Activated naive CD4-positive, alpha-beta T cell treated with anti-CD3 and anti-CD28 coated beads, Interleukin-2, amount 10 ng/mL, durations not matched to agents 7 days and 5 days (primary cell): Measurements from ENCODE around the gene CARS1.
"Not testable (repeated sequence)": the region's sequence is repeated elsewhere in the genome, so short reads cannot be mapped to it uniquely, and the experiment has no call there.

Experiments
- CTCF ChIA-PET: fragments of 350-600 bp; sonication (Branson Sonifier 250); formaldehyde crosslinking; loops from one replicate; lab custom pipeline; 2021; ENCODE audit warnings: antibody characterized with exemption; lab: Charles Lee
- DNase-seq: peaks from one replicate; pipeline ENCODE4 v3.0.0-alpha.2; 2020
- H3K27ac Mint-ChIP-seq: one replicate; pipeline ENCODE4 v1.8.0; 2021; ENCODE audit warnings: mild to moderate bottlenecking, moderate library complexity, mixed read lengths
- H3K27me3 Mint-ChIP-seq: one replicate; pipeline ENCODE4 v1.8.0; 2021; ENCODE audit warnings: mild to moderate bottlenecking, mixed read lengths
- H3K36me3 Mint-ChIP-seq: one replicate; pipeline ENCODE4 v1.8.0; 2021; ENCODE audit warnings: mixed read lengths
- H3K4me1 Mint-ChIP-seq: one replicate; pipeline ENCODE4 v1.8.0; 2021; ENCODE audit warnings: mixed read lengths
- H3K4me3 Mint-ChIP-seq: one replicate; pipeline ENCODE4 v1.8.0; 2021; ENCODE audit warnings: mild to moderate bottlenecking, moderate library complexity, mixed read lengths
- H3K9me3 Mint-ChIP-seq: one replicate; pipeline ENCODE4 v1.8.0; 2021; ENCODE audit warnings: mixed read lengths

Gene CARS1

GRCh38 chr11:3085052-3085451 lies 27.8 kb upstream of the CARS1 start:
- Mint-ChIP-seq H3K4me1 (no peaks in the 10 kb centered on the region), H3K27ac (no peak overlapping the region), H3K27me3 (peaks cover 17% of the 10 kb centered on the region), H3K4me3 (no peak overlapping the region), H3K9me3 (no peaks in the 10 kb centered on the region), H3K36me3 (no peaks in the 10 kb centered on the region)
- CTCF ChIA-PET = no interaction called here
- no peak for DNase-seq

- Mint-ChIP-seq H3K27ac (no peak overlapping the region), H3K4me1 (no peaks in the 10 kb centered on the region)
- CTCF ChIA-PET = interaction anchor here (1.8 kb wide), 1 partner anchor 8 kb away, joined by 4 read pairs; no protein-coding TSS in a partner anchor
Observed at GRCh38 chr11:3083321-3083720, 26.1 kb upstream of the CARS1 start.

GRCh38 chr11:3081386-3081751 lies 24.1 kb upstream of the CARS1 start:
- DNase-seq = no peak
- no peaks in the 10 kb centered on the region for H3K36me3 Mint-ChIP-seq
- H3K4me1 Mint-ChIP-seq = no peaks in the 10 kb centered on the region
- H3K27me3 Mint-ChIP-seq = peaks cover 48% of the 10 kb centered on the region
- no peak overlapping the region for H3K27ac Mint-ChIP-seq
- no peak overlapping the region for H3K4me3 Mint-ChIP-seq
- CTCF ChIA-PET = interaction anchor here (1.8 kb wide), 1 partner anchor 10 kb away, joined by 4 read pairs; no protein-coding TSS in a partner anchor
- no peaks in the 10 kb centered on the region for H3K9me3 Mint-ChIP-seq

More at GRCh38 chr11:3083321-3083720, 26.1 kb upstream of the CARS1 start:
- H3K4me3 Mint-ChIP-seq = no peak overlapping the region
- DNase-seq = no peak
- H3K27me3 Mint-ChIP-seq = peaks cover 32% of the 10 kb centered on the region
- H3K36me3 Mint-ChIP-seq = no peaks in the 10 kb centered on the region
- no peaks in the 10 kb centered on the region for H3K9me3 Mint-ChIP-seq

- CTCF ChIA-PET = no interaction called here
- DNase-seq = no peak
- H3K9me3 Mint-ChIP-seq = no peaks in the 10 kb centered on the region
- no peaks in the 10 kb centered on the region for H3K36me3 Mint-ChIP-seq
- H3K4me3 Mint-ChIP-seq = no peak overlapping the region
- peaks cover 48% of the 10 kb centered on the region for H3K27me3 Mint-ChIP-seq
- no peak overlapping the region for H3K27ac Mint-ChIP-seq
- H3K4me1 Mint-ChIP-seq = no peaks in the 10 kb centered on the region
Observed at GRCh38 chr11:3080733-3081385, 23.6 kb upstream of the CARS1 start.

- H3K9me3 Mint-ChIP-seq = no peaks in the 10 kb centered on the region
- H3K36me3 Mint-ChIP-seq = no peaks in the 10 kb centered on the region
- no peaks in the 10 kb centered on the region for H3K4me1 Mint-ChIP-seq
- CTCF ChIA-PET = no interaction called here
- no peak overlapping the region for H3K4me3 Mint-ChIP-seq
- DNase-seq = no peak
- peaks cover 52% of the 10 kb centered on the region for H3K27me3 Mint-ChIP-seq
- H3K27ac Mint-ChIP-seq = no peak overlapping the region
Observed at GRCh38 chr11:3080104-3080503, 22.9 kb upstream of the CARS1 start.

GRCh38 chr11:3077846-3078440 lies 20.7 kb upstream of the CARS1 start:
- CTCF ChIA-PET = interaction anchor here (2.3 kb wide), 1 partner anchor 14 kb away, joined by 5 read pairs; no protein-coding TSS in a partner anchor
- no peaks in the 10 kb centered on the region for H3K4me1 Mint-ChIP-seq
- peaks cover 51% of the 10 kb centered on the region for H3K27me3 Mint-ChIP-seq
- DNase-seq = no peak
- H3K9me3 Mint-ChIP-seq = no peaks in the 10 kb centered on the region
- H3K4me3 Mint-ChIP-seq = no peak overlapping the region
- no peak overlapping the region for H3K27ac Mint-ChIP-seq
- H3K36me3 Mint-ChIP-seq = no peaks in the 10 kb centered on the region

- Mint-ChIP-seq H3K36me3 (no peaks in the 10 kb centered on the region), H3K4me1 (no peaks in the 10 kb centered on the region), H3K27me3 (peaks cover 51% of the 10 kb centered on the region), H3K27ac (no peak overlapping the region), H3K4me3 (no peak overlapping the region), H3K9me3 (no peaks in the 10 kb centered on the region)
- no peak for DNase-seq
- CTCF ChIA-PET = interaction anchor here (2.3 kb wide), 1 partner anchor 14 kb away, joined by 5 read pairs; no protein-coding TSS in a partner anchor
Observed at GRCh38 chr11:3077189-3077836, 20.1 kb upstream of the CARS1 start.

GRCh38 chr11:3074912-3075589 lies 17.8 kb upstream of the CARS1 start:
- no peaks in the 10 kb centered on the region for H3K9me3 Mint-ChIP-seq
- H3K27ac Mint-ChIP-seq = no peak overlapping the region
- CTCF ChIA-PET = no interaction called here

GRCh38 chr11:3073029-3073435 lies 15.8 kb upstream of the CARS1 start:
- Mint-ChIP-seq H3K9me3 (no peaks in the 10 kb centered on the region), H3K36me3 (no peaks in the 10 kb centered on the region), H3K4me3 (no peak overlapping the region), H3K27me3 (peaks cover 60% of the 10 kb centered on the region), H3K4me1 (no peaks in the 10 kb centered on the region), H3K27ac (no peak overlapping the region)
- CTCF ChIA-PET = interaction anchor here (1.3 kb wide), 1 partner anchor 36 kb away, joined by 3 read pairs; no protein-coding TSS in a partner anchor
- no peak for DNase-seq

More at GRCh38 chr11:3074912-3075589, 17.8 kb upstream of the CARS1 start:
- Mint-ChIP-seq H3K4me1 (no peaks in the 10 kb centered on the region), H3K36me3 (no peaks in the 10 kb centered on the region), H3K27me3 (peaks cover 60% of the 10 kb centered on the region), H3K4me3 (no peak overlapping the region)
- DNase-seq = no peak

- DNase-seq = no peak
- no peaks in the 10 kb centered on the region for H3K36me3 Mint-ChIP-seq
- no peak overlapping the region for H3K27ac Mint-ChIP-seq
- H3K9me3 Mint-ChIP-seq = no peaks in the 10 kb centered on the region
- H3K27me3 Mint-ChIP-seq = peaks cover 65% of the 10 kb centered on the region
- no peak overlapping the region for H3K4me3 Mint-ChIP-seq
- no peaks in the 10 kb centered on the region for H3K4me1 Mint-ChIP-seq
- CTCF ChIA-PET = interaction anchor here (3.7 kb wide), 1 partner anchor 22 kb away, joined by 12 read pairs; no protein-coding TSS in a partner anchor
Observed at GRCh38 chr11:3069425-3069824, 12.2 kb upstream of the CARS1 start.

- H3K36me3 Mint-ChIP-seq, H3K9me3 Mint-ChIP-seq, H3K4me1 Mint-ChIP-seq, DNase-seq, H3K4me3 Mint-ChIP-seq, CTCF ChIA-PET, H3K27ac Mint-ChIP-seq: not testable (repeated sequence)
- H3K27me3 Mint-ChIP-seq = peaks cover 74% of the 10 kb centered on the region
Observed at GRCh38 chr11:3066308-3066707, 9.1 kb upstream of the CARS1 start.

- H3K27me3 Mint-ChIP-seq = peaks cover 68% of the 10 kb centered on the region
- H3K9me3 Mint-ChIP-seq, H3K27ac Mint-ChIP-seq, H3K4me1 Mint-ChIP-seq, H3K4me3 Mint-ChIP-seq, DNase-seq, CTCF ChIA-PET, H3K36me3 Mint-ChIP-seq: not testable (repeated sequence)
Observed at GRCh38 chr11:3064709-3065108, 7.5 kb upstream of the CARS1 start.

- H3K27ac Mint-ChIP-seq, H3K4me3 Mint-ChIP-seq, H3K4me1 Mint-ChIP-seq, CTCF ChIA-PET, DNase-seq, H3K9me3 Mint-ChIP-seq, H3K36me3 Mint-ChIP-seq: not testable (repeated sequence)
- H3K27me3 Mint-ChIP-seq = peaks cover 60% of the 10 kb centered on the region
Observed at GRCh38 chr11:3063876-3064275, 6.7 kb upstream of the CARS1 start.

- not testable (repeated sequence) for DNase-seq, H3K9me3 Mint-ChIP-seq, H3K4me1 Mint-ChIP-seq, H3K27ac Mint-ChIP-seq, H3K36me3 Mint-ChIP-seq, H3K4me3 Mint-ChIP-seq
- CTCF ChIA-PET = interaction anchor here (1.7 kb wide), 1 partner anchor 531 kb away, joined by 4 read pairs; no protein-coding TSS in a partner anchor
- H3K27me3 Mint-ChIP-seq = peaks cover 56% of the 10 kb centered on the region
Observed at GRCh38 chr11:3063432-3063831, 6.2 kb upstream of the CARS1 start.
